Small intestine (tissue), 7 donors: ENCODE measurements around the gene SDCCAG8. TPM values are rescaled to one million over a fixed set of nuclear protein-coding genes. Genes with fewer than 3 reads are reported as not detected.

Source experiments
- DNase-seq, 2 donors: peaks; one replicate each; pipeline versions ENCODE4 v3.0.0 to v3.0.0-alpha.2; 2013
- FAIRE-seq: peaks from 2 replicates; lab custom pipeline; 2012; peaks lifted over from hg19 to GRCh38; lab: Jason Lieb, UNC
- H3K27ac ChIP-seq, 3 donors: one replicate each; pipeline ENCODE4 v1.5.1; 2013; ENCODE audit warnings: low read length in 2 of 3, mild to moderate bottlenecking in 2 of 3, control low read depth in 1 of 3, inconsistent platforms in 1 of 3, low read depth in 1 of 3, moderate library complexity in 1 of 3
- H3K27me3 ChIP-seq, 3 donors: one replicate each; pipeline ENCODE4 v1.6.1; 2013; ENCODE audit warnings: low read length in 3 of 3, inconsistent platforms in 1 of 3; ENCODE audit not compliant: control insufficient read depth in 3 of 3, insufficient read depth in 3 of 3
- H3K36me3 ChIP-seq, 3 donors: one replicate each; pipeline ENCODE4 v1.6.1; 2013; ENCODE audit warnings: low read length in 3 of 3, inconsistent platforms in 1 of 3, low read depth in 1 of 3, mild to moderate bottlenecking in 1 of 3, moderate library complexity in 1 of 3; ENCODE audit not compliant: control insufficient read depth in 3 of 3, insufficient read depth in 2 of 3
- H3K4me1 ChIP-seq, 3 donors: one replicate each; pipeline ENCODE4 v1.6.1; 2013; ENCODE audit warnings: low read length in 2 of 3, inconsistent platforms in 1 of 3, low read depth in 1 of 3, mild to moderate bottlenecking in 1 of 3, moderate library complexity in 1 of 3; ENCODE audit not compliant: control insufficient read depth in 3 of 3, insufficient read depth in 2 of 3
- H3K4me3 ChIP-seq, 3 donors: one replicate each; pipeline ENCODE4 v1.5.1; 2013; ENCODE audit warnings: low read length in 3 of 3, control low read depth in 1 of 3, inconsistent platforms in 1 of 3, low read depth in 1 of 3, mild to moderate bottlenecking in 1 of 3, moderate library complexity in 1 of 3
- H3K9me3 ChIP-seq, 2 donors: one replicate each; pipeline ENCODE4 v1.6.1; 2013; ENCODE audit warnings: low read depth in 1 of 2, low read length in 1 of 2; ENCODE audit not compliant: control insufficient read depth in 2 of 2, insufficient read depth in 1 of 2
- WGBS, 3 donors: extraction: QIAGEN DNeasy Blood & Tissue Kit; methylation state at CpG; one replicate each; pipeline ENCODE4 v1.1.7; 2013; 5-methylcytosine and 5-hydroxymethylcytosine counted together
- polyA plus RNA-seq, 4 donors: library from polyadenylated mRNA; stranded (reverse) in 3 of 4; unstranded in 1 of 4; fragments of 200-250 nt in 3 of 4; fragments of 120-200 nt in 1 of 4; gene quantifications; one replicate each; pipeline versions ENCODE4 v1.2.1 to v1.2.3, GENCODE V29; 2013
- donor health status: healthy with polysubstance abuse.
- donor health status: control.
- donor health status: control.
- donor health status: Bipolar disorder and iron deficiency.
- donor health status: healthy.

Gene SDCCAG8
- polyA plus RNA-seq, 4 donors: 19.2 to 32.2 (median 23.6) TPM

DNA sequence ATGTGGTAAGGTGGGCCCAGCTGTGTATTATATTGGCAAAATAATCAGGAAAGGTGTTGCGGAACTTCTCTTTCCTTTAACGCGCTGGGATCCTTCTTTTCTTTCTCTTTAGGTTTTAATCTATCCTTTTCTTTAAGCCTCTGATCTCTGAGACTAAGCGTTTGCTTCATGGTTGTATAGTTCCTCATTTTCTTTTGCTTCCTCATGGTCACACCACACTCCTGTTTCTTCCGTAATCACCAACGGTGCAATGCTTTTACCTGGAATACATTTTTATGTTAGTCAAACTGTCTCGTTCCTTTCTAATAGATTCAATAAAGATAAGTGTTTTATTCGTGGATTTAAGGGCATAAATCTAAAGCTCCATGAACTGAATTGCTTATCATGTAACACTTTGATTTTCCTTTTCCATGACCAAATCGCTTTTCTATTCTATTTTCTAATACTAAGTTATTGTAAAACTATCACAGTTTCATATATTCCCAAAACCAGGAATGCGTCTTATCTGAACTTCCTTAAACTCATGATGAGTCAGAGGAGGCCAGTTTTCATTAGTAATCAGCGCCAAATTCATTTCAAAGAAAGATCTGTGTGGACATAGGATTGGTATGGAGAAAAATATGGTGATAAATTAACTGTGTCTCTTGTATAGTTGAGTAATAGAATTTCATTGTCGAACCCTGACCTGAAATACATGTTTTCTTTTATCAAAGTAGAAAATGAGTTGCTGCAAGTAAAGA is 12.2 kb downstream of the SDCCAG8 start:
- FAIRE-seq (no peak), DNase-seq (no peak)
- H3K27me3 ChIP-seq: no peaks in the 10 kb centered on the region
- H3K4me1 ChIP-seq: peaks cover 0 to 3% (median 0%) of the 10 kb centered on the region in 3 donors
- 72 to 81% (median 73%) methylated on average over 12 of the region's 12 CpGs for WGBS, 3 donors
- H3K36me3 ChIP-seq: peaks cover 0 to 18% (median 0%) of the 10 kb centered on the region in 3 donors
- no peaks in the 10 kb centered on the region for H3K9me3 ChIP-seq
- H3K27ac ChIP-seq: no peak overlapping the region
- no peak overlapping the region for H3K4me3 ChIP-seq

DNA sequence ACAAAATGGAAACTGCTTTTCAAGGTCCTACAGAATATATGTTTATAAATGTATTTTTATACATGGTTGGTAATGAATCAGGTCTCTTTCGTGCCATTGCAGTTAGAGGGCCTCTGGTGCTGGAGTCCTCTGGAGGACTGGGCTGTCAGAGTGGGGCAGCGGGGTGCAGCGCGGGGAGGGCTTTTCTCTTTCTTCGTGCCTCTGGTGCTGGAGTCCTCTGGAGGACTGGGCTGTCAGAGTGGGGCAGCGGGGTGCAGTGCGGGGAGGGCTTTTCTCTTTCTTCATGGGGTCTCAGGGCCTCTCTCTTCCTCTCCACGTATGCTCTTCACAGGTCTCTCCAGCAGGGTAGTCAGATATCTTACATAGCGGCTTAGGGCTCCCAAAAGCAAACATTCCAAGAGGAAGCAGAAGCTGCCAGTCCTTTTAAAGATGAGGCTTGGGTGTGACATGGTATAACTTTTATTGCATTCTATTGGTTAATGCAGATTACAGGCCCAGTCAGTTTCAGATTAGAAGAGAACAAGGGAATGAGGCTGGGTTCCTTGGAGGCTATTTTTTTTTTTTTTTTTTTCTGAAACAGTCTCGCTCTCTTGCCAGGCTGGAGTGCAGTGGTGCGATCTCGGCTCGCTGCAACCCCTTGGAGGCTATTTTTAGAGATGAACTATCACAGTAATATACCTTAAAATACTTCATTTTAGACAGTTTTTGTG is 13.1 kb downstream of the SDCCAG8 start:
- peaks cover 0 to 3% (median 0%) of the 10 kb centered on the region in 3 donors for H3K4me1 ChIP-seq
- H3K27me3 ChIP-seq: no peaks in the 10 kb centered on the region
- peaks cover 0 to 16% (median 0%) of the 10 kb centered on the region in 3 donors for H3K36me3 ChIP-seq
- H3K27ac ChIP-seq: no peak overlapping the region
- H3K4me3 ChIP-seq: no peak overlapping the region
- DNase-seq (no peak), FAIRE-seq (no peak)
- H3K9me3 ChIP-seq: no peaks in the 10 kb centered on the region
- WGBS, 3 donors: 88 to 91% (median 91%) methylated on average over 13 of the region's 13 CpGs

DNA sequence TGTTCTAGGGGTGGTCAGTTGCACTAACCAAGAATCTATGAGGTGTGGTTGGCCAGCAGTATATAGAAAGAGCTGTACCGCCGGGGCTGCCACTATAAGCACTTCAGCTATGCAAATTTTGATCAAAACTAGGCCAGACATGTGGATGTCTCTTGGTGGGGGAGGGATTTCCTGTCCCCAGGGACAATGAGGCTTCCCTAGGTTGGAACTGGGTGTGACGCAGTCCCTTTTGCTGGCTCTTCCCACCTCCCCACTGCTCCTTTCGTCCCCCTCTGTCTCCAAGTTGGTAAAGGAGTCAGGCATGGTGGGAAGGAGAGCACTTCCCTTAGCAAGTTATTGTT is 13.6 kb downstream of the SDCCAG8 start:
- H3K4me3 ChIP-seq: no peak overlapping the region
- H3K27ac ChIP-seq: no peak overlapping the region
- WGBS, 3 donors: 89 to 95% (median 92%) methylated on average over 4 of the region's 4 CpGs
- H3K4me1 ChIP-seq: peaks cover 0 to 3% (median 0%) of the 10 kb centered on the region in 3 donors
- DNase-seq: no peak
- no peaks in the 10 kb centered on the region for H3K27me3 ChIP-seq
- peaks cover 0 to 18% (median 0%) of the 10 kb centered on the region in 3 donors for H3K36me3 ChIP-seq
- FAIRE-seq: no peak
- no peaks in the 10 kb centered on the region for H3K9me3 ChIP-seq

DNA sequence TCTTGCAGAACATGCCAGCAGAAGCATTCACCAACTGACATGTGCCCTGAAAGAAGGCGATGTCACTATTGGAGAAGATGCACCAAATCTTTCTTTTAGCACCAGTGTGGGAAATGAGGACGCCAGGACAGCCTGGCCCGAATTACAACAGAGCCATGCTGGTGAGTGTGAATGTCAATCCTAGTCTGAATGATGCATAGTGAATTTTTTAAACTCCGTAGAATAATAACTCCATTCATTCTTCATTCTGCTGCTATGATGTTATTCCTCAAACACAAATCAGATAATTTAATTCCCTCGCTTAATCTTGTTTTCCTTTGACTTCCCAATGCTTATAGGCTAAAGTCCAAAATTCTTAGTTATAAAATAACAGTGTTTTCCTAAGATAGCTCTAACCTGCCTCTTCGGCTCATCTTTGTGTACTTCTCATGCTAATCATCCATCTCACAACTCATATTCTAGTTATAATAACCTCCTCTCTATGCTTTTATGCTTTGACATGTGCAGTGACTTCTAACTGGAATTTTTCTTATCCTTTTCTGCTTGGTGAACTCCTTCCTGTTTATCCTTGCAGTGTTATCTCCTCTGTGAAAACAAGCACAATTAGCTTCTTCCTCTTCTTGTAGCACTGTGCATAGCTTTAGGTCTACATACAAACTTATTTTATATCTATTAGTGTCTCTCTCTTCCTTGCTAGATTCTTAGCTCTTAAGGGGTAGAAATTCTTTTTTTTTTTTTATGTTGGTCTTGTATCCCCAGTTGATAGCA is 14.4 kb downstream of the SDCCAG8 start:
- Histone ChIP-seq H3K9me3 (no peaks in the 10 kb centered on the region), H3K27me3 (no peaks in the 10 kb centered on the region), H3K4me3 (no peak overlapping the region), H3K36me3 (peaks cover 0 to 18% (median under 1%) of the 10 kb centered on the region in 3 donors), H3K27ac (no peak overlapping the region), H3K4me1 (no peaks in the 10 kb centered on the region)
- 49 to 72% (median 67%) methylated on average over 6 of the region's 6 CpGs for WGBS, 3 donors
- DNase-seq: no peak
- FAIRE-seq: no peak

DNA sequence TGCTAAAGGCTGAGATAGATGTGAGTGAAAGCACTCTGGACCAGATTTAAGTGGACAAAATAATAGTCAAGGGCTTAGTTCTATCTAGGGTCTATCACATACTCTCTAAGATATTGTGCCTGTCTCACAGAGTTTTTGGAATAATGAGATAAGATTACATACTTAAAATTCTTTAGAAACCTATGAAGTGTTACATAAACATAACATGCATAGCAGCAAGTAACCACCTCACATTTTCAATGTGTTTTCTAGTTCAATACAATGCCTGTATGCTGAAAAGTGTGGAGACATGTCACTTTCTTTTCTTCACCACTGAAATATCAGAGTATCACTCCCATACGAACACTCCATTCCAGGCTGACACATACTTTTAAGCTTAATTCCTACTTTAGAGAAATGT is 16.2 kb downstream of the SDCCAG8 start:
- no peak overlapping the region for H3K27ac ChIP-seq
- H3K9me3 ChIP-seq: no peaks in the 10 kb centered on the region
- no peaks in the 10 kb centered on the region for H3K27me3 ChIP-seq
- DNase-seq (no peak), FAIRE-seq (no peak)
- peaks cover 0 to 16% (median 4%) of the 10 kb centered on the region in 3 donors for H3K36me3 ChIP-seq
- no peak overlapping the region for H3K4me3 ChIP-seq
- no peaks in the 10 kb centered on the region for H3K4me1 ChIP-seq
- WGBS, 3 donors: 85 to 96% (median 87%) methylated on average over 1 of the region's 1 CpG

DNA sequence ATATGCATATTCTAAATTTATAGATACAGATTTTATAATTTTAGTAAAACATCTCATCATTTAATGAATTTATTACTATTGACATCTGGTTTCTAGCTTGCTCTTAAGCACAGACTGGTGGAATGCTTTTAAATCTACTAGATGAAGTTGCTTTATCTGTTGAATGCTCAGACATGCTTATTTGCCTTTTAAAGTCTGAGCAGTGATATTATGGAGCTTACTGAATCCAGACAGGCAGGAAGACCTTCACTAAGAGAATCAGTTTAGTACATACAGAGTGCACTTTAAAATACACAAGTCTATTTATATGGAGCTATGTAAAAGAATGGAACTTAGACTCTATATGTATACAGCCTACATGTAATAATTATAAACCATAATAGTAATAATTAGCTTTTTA is 16.6 kb downstream of the SDCCAG8 start:
- H3K9me3 ChIP-seq: no peaks in the 10 kb centered on the region
- H3K4me3 ChIP-seq: no peak overlapping the region
- H3K27me3 ChIP-seq: no peaks in the 10 kb centered on the region
- peaks cover 0 to 13% (median 6%) of the 10 kb centered on the region in 3 donors for H3K36me3 ChIP-seq
- no peak overlapping the region for H3K27ac ChIP-seq
- H3K4me1 ChIP-seq: no peaks in the 10 kb centered on the region
- FAIRE-seq (no peak), DNase-seq (no peak)

DNA sequence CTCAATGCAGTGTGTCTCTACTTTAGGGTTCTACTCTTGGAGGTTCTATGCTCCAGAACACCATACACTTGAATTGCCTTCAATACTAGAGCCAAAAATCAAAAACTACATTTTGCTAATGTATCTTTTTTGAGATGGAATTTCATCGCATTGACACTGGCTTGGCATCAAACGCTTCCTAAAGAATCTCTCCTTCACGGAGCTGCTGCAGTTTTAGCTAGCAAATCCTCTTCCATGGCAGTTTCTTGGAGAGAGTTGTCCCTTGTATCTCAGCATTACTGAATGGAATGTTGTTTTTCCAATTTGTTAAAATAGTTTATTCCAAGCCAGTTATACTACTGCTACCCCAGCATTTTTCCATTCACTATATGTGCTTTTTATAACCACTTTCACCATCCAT is 17.7 kb downstream of the SDCCAG8 start:
- Histone ChIP-seq H3K36me3 (peaks cover 0 to 15% (median 6%) of the 10 kb centered on the region in 3 donors), H3K27me3 (no peaks in the 10 kb centered on the region), H3K27ac (no peak overlapping the region), H3K4me1 (no peaks in the 10 kb centered on the region), H3K4me3 (no peak overlapping the region), H3K9me3 (peaks cover 0 to 5% of the 10 kb centered on the region in 2 donors)
- DNase-seq (no peak), FAIRE-seq (no peak)
- WGBS, 3 donors: 88 to 100% (median 99%) methylated on average over 3 of the region's 3 CpGs

DNA sequence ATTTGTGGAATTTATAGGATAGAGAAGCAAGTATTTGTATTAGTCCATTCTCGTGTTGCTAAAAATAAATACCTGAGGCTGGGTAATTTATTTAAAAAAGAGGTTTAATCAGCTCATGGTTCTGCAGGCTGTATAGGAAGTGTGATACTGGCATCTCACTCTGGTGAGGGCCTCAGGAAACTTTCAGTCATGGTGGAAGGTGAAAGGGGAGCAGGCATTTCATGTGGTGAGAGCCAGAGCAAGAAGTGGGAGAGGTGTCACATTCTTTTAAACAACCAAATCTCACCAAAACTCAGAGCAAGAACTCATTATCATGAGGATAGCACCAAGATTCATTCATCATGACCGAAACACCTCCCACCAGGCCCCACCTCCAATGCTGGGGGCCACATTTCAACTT is 18.1 kb downstream of the SDCCAG8 start:
- H3K9me3 ChIP-seq: peaks cover 0 to 8% of the 10 kb centered on the region in 2 donors
- no peak overlapping the region for H3K27ac ChIP-seq
- H3K4me3 ChIP-seq: no peak overlapping the region
- no peaks in the 10 kb centered on the region for H3K4me1 ChIP-seq
- peaks cover 0 to 19% (median 6%) of the 10 kb centered on the region in 3 donors for H3K36me3 ChIP-seq
- 82 to 96% (median 90%) methylated on average over 2 of the region's 2 CpGs for WGBS, 3 donors
- H3K27me3 ChIP-seq: no peaks in the 10 kb centered on the region
- DNase-seq (no peak), FAIRE-seq (no peak)
